WTC11 (cell line): ENCODE results near the gene ITGAE. TPM values are rescaled to one million over a fixed set of nuclear protein-coding genes. Genes with fewer than 3 reads are reported as not detected.

Source experiments
- ATAC-seq: fragments of 200-7000 bp; cut with Tn5 transposase; 2 replicates; pipeline ENCODE4 v1.10.0; 2021; ENCODE audit warnings: mild to moderate bottlenecking, moderate library complexity
- CTCF ChIA-PET: fragments of 300-600 bp; sonication (Branson Sonifier 250); formaldehyde crosslinking; loops from one replicate; lab custom pipeline; 2021; ENCODE audit warnings: antibody characterized with exemption; lab: Charles Lee
- POLR2A ChIA-PET: fragments of 350-600 bp; sonication (Branson Sonifier 250); formaldehyde crosslinking; loops from one replicate; lab custom pipeline; 2021; ENCODE audit warnings: antibody characterized with exemption; lab: Charles Lee
- DNase-seq: peaks from one replicate; pipeline ENCODE4 v3.0.0; 2021; ENCODE audit warnings: low spot score
- H3K27ac Mint-ChIP-seq: 2 replicates; pipeline ENCODE4 v1.8.0; 2021; ENCODE audit warnings: mixed read lengths
- H3K27me3 Mint-ChIP-seq: 2 replicates; pipeline ENCODE4 v1.8.0; 2021; ENCODE audit warnings: low read depth, mild to moderate bottlenecking, moderate library complexity, mixed read lengths
- H3K36me3 Mint-ChIP-seq: 2 replicates; pipeline ENCODE4 v1.8.0; 2021; ENCODE audit warnings: mixed read lengths
- H3K4me1 Mint-ChIP-seq: 2 replicates; pipeline ENCODE4 v1.8.0; 2022; ENCODE audit warnings: mixed read lengths
- H3K4me3 Mint-ChIP-seq: 2 replicates; pipeline ENCODE4 v1.8.0; 2021; ENCODE audit warnings: mild to moderate bottlenecking, moderate library complexity, mixed read lengths
- H3K9me3 Mint-ChIP-seq: 2 replicates; pipeline ENCODE4 v1.8.0; 2021; ENCODE audit warnings: mixed read lengths
- CREM ChIP-seq: sonication (generic); formaldehyde crosslinking; IDR thresholded peaks from 2 replicates; pipeline ENCODE4 v1.8.1; 2022; ENCODE audit warnings: mild to moderate bottlenecking, missing genetic modification reagents, moderate library complexity
- ELF4 ChIP-seq: sonication (generic); formaldehyde crosslinking; IDR thresholded peaks from 2 replicates; pipeline ENCODE4 v1.8.1; 2022; ENCODE audit warnings: low read depth, mild to moderate bottlenecking, moderate library complexity, missing genetic modification reagents
- ESRRA ChIP-seq: sonication (generic); formaldehyde crosslinking; IDR thresholded peaks from 2 replicates; pipeline ENCODE4 v1.8.1; 2022; ENCODE audit warnings: mild to moderate bottlenecking, missing genetic modification reagents, borderline replicate concordance
- ETV6 ChIP-seq: sonication (generic); formaldehyde crosslinking; IDR thresholded peaks from 2 replicates; pipeline ENCODE4 v1.8.1; 2022; ENCODE audit warnings: mild to moderate bottlenecking, missing genetic modification reagents
- FOXP1 ChIP-seq: sonication (generic); formaldehyde crosslinking; IDR thresholded peaks from 2 replicates; pipeline ENCODE4 v1.8.0; 2022; ENCODE audit warnings: missing genetic modification reagents, mild to moderate bottlenecking, moderate library complexity, borderline replicate concordance
- HMGA2 ChIP-seq: fragments of 250-450 bp; sonication (Bioruptor Pico); IDR thresholded peaks from 2 replicates; pipeline ENCODE4 v1.4.0; 2021; ENCODE audit warnings: mild to moderate bottlenecking, moderate library complexity
- JAZF1 ChIP-seq: fragments of 250-450 bp; sonication (Bioruptor Pico); IDR thresholded peaks from 2 replicates; pipeline ENCODE4 v1.9.0; 2021; ENCODE audit warnings: moderate library complexity, mild to moderate bottlenecking, inconsistent platforms
- JUN ChIP-seq: sonication (generic); formaldehyde crosslinking; IDR thresholded peaks from 2 replicates; pipeline ENCODE4 v1.8.0; 2023; ENCODE audit warnings: mild to moderate bottlenecking, missing genetic modification reagents
- MAX ChIP-seq: sonication (generic); formaldehyde crosslinking; IDR thresholded peaks from 2 replicates; pipeline ENCODE4 v1.8.0; 2022; ENCODE audit warnings: mild to moderate bottlenecking, missing genetic modification reagents
- NR2C2 ChIP-seq: sonication (generic); formaldehyde crosslinking; IDR thresholded peaks from 2 replicates; pipeline ENCODE4 v1.8.0; 2022; ENCODE audit warnings: mild to moderate bottlenecking, missing genetic modification reagents
- OVOL2 ChIP-seq: fragments of 250-450 bp; sonication (Bioruptor Pico); IDR thresholded peaks from 2 replicates; pipeline ENCODE4 v1.9.0; 2021; ENCODE audit warnings: mild to moderate bottlenecking, borderline replicate concordance
- PREB ChIP-seq: sonication (generic); formaldehyde crosslinking; IDR thresholded peaks from 2 replicates; pipeline ENCODE4 v1.8.1; 2022; ENCODE audit warnings: mild to moderate bottlenecking, missing genetic modification reagents, moderate library complexity, borderline replicate concordance
- RELA ChIP-seq: sonication (generic); formaldehyde crosslinking; IDR thresholded peaks from 2 replicates; pipeline ENCODE4 v1.8.1; 2022; ENCODE audit warnings: missing genetic modification reagents, mild to moderate bottlenecking, borderline replicate concordance
- SMAD3 ChIP-seq: sonication (generic); formaldehyde crosslinking; IDR thresholded peaks from 2 replicates; pipeline ENCODE4 v1.8.0; 2022; ENCODE audit warnings: missing genetic modification reagents, mild to moderate bottlenecking, borderline replicate concordance
- ZBTB43 ChIP-seq: sonication (generic); formaldehyde crosslinking; IDR thresholded peaks from 2 replicates; pipeline ENCODE4 v1.8.1; 2023; ENCODE audit warnings: mild to moderate bottlenecking, missing genetic modification reagents
- ZNF671 ChIP-seq: fragments of 250-450 bp; sonication (Bioruptor Pico); IDR thresholded peaks from 2 replicates; pipeline ENCODE4 v1.8.0; 2021; ENCODE audit warnings: mild to moderate bottlenecking
- total RNA-seq: library from RNA; stranded (reverse); gene quantifications from 3 replicates; pipeline ENCODE4 v1.2.3, GENCODE V29; 2021
- TF ChIP-seq, protein P1 (sequence below): fragments of 250-450 bp; sonication (Bioruptor Pico); IDR thresholded peaks from 2 replicates; pipeline ENCODE4 v1.9.0; 2021; ENCODE audit warnings: mild to moderate bottlenecking
- TF ChIP-seq, protein P2 (sequence below): sonication (generic); formaldehyde crosslinking; IDR thresholded peaks from 2 replicates; pipeline ENCODE4 v1.8.0; 2022; ENCODE audit warnings: missing genetic modification reagents
- TF ChIP-seq, protein P3 (sequence below): sonication (generic); formaldehyde crosslinking; IDR thresholded peaks from 2 replicates; pipeline ENCODE4 v1.8.1; 2022; ENCODE audit warnings: low read depth, mild to moderate bottlenecking, moderate library complexity, missing genetic modification reagents, borderline replicate concordance
- TF ChIP-seq, protein P4 (sequence below): sonication (generic); formaldehyde crosslinking; IDR thresholded peaks from 2 replicates; pipeline ENCODE4 v1.8.0; 2022; ENCODE audit warnings: mild to moderate bottlenecking, missing genetic modification reagents

Gene ITGAE
- total RNA-seq, 1 experiment from 2014 or later = 19.5 TPM

- TF ChIP-seq, protein P1, sequence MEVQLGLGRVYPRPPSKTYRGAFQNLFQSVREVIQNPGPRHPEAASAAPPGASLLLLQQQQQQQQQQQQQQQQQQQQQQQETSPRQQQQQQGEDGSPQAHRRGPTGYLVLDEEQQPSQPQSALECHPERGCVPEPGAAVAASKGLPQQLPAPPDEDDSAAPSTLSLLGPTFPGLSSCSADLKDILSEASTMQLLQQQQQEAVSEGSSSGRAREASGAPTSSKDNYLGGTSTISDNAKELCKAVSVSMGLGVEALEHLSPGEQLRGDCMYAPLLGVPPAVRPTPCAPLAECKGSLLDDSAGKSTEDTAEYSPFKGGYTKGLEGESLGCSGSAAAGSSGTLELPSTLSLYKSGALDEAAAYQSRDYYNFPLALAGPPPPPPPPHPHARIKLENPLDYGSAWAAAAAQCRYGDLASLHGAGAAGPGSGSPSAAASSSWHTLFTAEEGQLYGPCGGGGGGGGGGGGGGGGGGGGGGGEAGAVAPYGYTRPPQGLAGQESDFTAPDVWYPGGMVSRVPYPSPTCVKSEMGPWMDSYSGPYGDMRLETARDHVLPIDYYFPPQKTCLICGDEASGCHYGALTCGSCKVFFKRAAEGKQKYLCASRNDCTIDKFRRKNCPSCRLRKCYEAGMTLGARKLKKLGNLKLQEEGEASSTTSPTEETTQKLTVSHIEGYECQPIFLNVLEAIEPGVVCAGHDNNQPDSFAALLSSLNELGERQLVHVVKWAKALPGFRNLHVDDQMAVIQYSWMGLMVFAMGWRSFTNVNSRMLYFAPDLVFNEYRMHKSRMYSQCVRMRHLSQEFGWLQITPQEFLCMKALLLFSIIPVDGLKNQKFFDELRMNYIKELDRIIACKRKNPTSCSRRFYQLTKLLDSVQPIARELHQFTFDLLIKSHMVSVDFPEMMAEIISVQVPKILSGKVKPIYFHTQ (CRISPR knock-in tag) = no peak
- no peak for TF ChIP-seq MAX
- TF ChIP-seq, all 79 proteins: peak for 0
These were observed 119.0 kb downstream of the ITGAE start (continued) for GRCh38 chr17:3682033-3682432.

DNA sequence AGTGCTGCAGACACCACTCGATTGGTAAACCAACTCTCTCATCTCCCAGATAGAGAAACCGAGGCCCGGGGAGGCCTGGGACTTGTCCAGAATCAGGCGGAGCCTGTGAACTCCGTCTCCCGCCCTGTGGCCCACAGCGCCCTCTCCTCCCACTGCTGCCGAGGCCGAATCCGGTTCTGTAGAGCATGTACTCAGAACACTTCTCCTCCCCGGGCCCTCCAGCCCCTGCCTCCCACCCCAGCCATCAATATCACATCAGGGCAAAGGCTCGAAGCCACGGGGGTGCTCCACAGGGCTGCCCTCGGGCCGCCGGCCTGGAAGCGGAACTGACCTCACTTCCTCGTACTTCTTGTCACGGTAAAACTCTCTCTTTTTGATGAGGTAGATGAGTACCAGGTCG lies 119.4 kb downstream of the ITGAE start:
- TF ChIP-seq JAZF1 (CRISPR knock-in tag) (no peak), ZBTB43 (CRISPR knock-in tag) (no peak), ZNF671 (CRISPR knock-in tag) (no peak), OVOL2 (CRISPR knock-in tag) (no peak), SMAD3 (no peak), CREM (CRISPR knock-in tag) (no peak), NR2C2 (CRISPR knock-in tag) (no peak), ETV6 (CRISPR knock-in tag) (no peak), FOXP1 (CRISPR knock-in tag) (no peak), ELF4 (CRISPR knock-in tag) (no peak), PREB (no peak), ESRRA (CRISPR knock-in tag) (no peak)
- TF ChIP-seq, protein P2, sequence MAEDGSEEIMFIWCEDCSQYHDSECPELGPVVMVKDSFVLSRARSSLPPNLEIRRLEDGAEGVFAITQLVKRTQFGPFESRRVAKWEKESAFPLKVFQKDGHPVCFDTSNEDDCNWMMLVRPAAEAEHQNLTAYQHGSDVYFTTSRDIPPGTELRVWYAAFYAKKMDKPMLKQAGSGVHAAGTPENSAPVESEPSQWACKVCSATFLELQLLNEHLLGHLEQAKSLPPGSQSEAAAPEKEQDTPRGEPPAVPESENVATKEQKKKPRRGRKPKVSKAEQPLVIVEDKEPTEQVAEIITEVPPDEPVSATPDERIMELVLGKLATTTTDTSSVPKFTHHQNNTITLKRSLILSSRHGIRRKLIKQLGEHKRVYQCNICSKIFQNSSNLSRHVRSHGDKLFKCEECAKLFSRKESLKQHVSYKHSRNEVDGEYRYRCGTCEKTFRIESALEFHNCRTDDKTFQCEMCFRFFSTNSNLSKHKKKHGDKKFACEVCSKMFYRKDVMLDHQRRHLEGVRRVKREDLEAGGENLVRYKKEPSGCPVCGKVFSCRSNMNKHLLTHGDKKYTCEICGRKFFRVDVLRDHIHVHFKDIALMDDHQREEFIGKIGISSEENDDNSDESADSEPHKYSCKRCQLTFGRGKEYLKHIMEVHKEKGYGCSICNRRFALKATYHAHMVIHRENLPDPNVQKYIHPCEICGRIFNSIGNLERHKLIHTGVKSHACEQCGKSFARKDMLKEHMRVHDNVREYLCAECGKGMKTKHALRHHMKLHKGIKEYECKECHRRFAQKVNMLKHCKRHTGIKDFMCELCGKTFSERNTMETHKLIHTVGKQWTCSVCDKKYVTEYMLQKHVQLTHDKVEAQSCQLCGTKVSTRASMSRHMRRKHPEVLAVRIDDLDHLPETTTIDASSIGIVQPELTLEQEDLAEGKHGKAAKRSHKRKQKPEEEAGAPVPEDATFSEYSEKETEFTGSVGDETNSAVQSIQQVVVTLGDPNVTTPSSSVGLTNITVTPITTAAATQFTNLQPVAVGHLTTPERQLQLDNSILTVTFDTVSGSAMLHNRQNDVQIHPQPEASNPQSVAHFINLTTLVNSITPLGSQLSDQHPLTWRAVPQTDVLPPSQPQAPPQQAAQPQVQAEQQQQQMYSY (CRISPR knock-in tag) = no peak
- TF ChIP-seq, all 79 proteins: peak for 0
- H3K27ac Mint-ChIP-seq = no peak overlapping the region
- no peaks in the 10 kb centered on the region for H3K36me3 Mint-ChIP-seq
- ATAC-seq (no peak), DNase-seq (no peak)
- POLR2A ChIA-PET = no interaction called here
- H3K4me3 Mint-ChIP-seq = no peak overlapping the region
- CTCF ChIA-PET = interaction anchor here (2.4 to 2.7 kb wide), 2 partner anchors 15 to 56 kb away, joined by 27 to 85 read pairs; partner anchors contain the start of gene P2RX5
- peaks cover 7% of the 10 kb centered on the region for H3K4me1 Mint-ChIP-seq
- H3K9me3 Mint-ChIP-seq = no peaks in the 10 kb centered on the region
- H3K27me3 Mint-ChIP-seq = no peaks in the 10 kb centered on the region; the same call in none of the 2 replicates

DNA sequence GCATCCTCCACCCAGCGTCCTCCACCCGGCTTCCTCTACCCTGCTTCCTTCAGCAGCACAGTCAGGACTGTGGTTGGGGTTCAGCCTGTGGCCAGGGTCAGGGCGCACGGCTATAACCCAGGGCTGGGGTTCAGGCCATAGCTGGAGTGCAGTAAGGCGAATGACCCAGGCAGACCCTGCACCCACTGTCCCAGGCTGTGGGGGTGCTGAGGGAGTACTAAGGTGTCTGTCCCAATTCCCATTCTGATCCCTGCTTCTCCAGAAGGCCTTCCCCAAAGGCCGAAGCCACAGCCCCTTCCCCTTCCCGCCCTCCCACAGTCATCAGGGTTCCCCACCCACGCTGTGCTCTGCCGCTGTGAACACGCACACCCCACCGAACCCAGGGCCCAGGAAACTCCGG lies 119.9 kb downstream of the ITGAE start:
- no peaks in the 10 kb centered on the region; the same call in none of the 2 replicates for H3K27me3 Mint-ChIP-seq
- no peaks in the 10 kb centered on the region for H3K36me3 Mint-ChIP-seq
- H3K4me1 Mint-ChIP-seq = peaks cover 7% of the 10 kb centered on the region
- POLR2A ChIA-PET = no interaction called here
- H3K9me3 Mint-ChIP-seq = no peaks in the 10 kb centered on the region
- H3K4me3 Mint-ChIP-seq = no peak overlapping the region
- ATAC-seq = no peak
- no peak overlapping the region for H3K27ac Mint-ChIP-seq
- no peak for DNase-seq
- CTCF ChIA-PET = no interaction called here
- TF ChIP-seq, protein P3, sequence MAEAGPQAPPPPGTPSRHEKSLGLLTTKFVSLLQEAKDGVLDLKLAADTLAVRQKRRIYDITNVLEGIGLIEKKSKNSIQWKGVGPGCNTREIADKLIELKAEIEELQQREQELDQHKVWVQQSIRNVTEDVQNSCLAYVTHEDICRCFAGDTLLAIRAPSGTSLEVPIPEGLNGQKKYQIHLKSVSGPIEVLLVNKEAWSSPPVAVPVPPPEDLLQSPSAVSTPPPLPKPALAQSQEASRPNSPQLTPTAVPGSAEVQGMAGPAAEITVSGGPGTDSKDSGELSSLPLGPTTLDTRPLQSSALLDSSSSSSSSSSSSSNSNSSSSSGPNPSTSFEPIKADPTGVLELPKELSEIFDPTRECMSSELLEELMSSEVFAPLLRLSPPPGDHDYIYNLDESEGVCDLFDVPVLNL (CRISPR knock-in tag) = no peak
- TF ChIP-seq PREB (no peak), RELA (no peak), HMGA2 (CRISPR knock-in tag) (no peak), JUN (CRISPR knock-in tag) (no peak)
- TF ChIP-seq, protein P4, sequence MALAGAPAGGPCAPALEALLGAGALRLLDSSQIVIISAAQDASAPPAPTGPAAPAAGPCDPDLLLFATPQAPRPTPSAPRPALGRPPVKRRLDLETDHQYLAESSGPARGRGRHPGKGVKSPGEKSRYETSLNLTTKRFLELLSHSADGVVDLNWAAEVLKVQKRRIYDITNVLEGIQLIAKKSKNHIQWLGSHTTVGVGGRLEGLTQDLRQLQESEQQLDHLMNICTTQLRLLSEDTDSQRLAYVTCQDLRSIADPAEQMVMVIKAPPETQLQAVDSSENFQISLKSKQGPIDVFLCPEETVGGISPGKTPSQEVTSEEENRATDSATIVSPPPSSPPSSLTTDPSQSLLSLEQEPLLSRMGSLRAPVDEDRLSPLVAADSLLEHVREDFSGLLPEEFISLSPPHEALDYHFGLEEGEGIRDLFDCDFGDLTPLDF (CRISPR knock-in tag) = no peak
